H9 (cell line): ENCODE results near the gene PTDSS2. TPM values are rescaled to one million over a fixed set of nuclear protein-coding genes. Genes with fewer than 3 reads are reported as not detected.

ENCODE experiments used
- DNase-seq: peaks from one replicate; pipeline ENCODE4 v3.0.0-alpha.2; 2017
- H2AFZ ChIP-seq: one replicate; pipeline ENCODE4 v1.6.1; 2013; ENCODE audit warnings: mild to moderate bottlenecking, low read length, control low read depth, moderate library complexity
- H2AK5ac ChIP-seq: 2 replicates; pipeline ENCODE4 v1.6.1; 2013; ENCODE audit warnings: low read length, control low read depth, mixed read lengths; ENCODE audit not compliant: insufficient read length
- H2BK120ac ChIP-seq: one replicate; pipeline ENCODE4 v1.6.1; 2013; ENCODE audit warnings: low read depth, mild to moderate bottlenecking, low read length, control low read depth, inconsistent platforms; ENCODE audit not compliant: poor library complexity, severe bottlenecking
- H2BK12ac ChIP-seq: 2 replicates; pipeline ENCODE4 v1.6.1; 2013; ENCODE audit warnings: low read length, control low read depth, mixed read lengths, low read depth; ENCODE audit not compliant: insufficient read length
- H2BK15ac ChIP-seq: 2 replicates; pipeline ENCODE4 v1.6.1; 2013; ENCODE audit warnings: low read depth, low read length, control low read depth
- H2BK20ac ChIP-seq: one replicate; pipeline ENCODE4 v1.6.1; 2013; ENCODE audit warnings: low read depth, mild to moderate bottlenecking, low read length, control low read depth, inconsistent platforms; ENCODE audit not compliant: poor library complexity, severe bottlenecking
- H2BK5ac ChIP-seq: 2 replicates; pipeline ENCODE4 v1.6.1; 2013; ENCODE audit warnings: low read length, control low read depth, mixed read lengths; ENCODE audit not compliant: insufficient read length
- H3K14ac ChIP-seq: 2 replicates; pipeline ENCODE4 v1.6.1; 2013; ENCODE audit warnings: low read length, control low read depth; ENCODE audit not compliant: insufficient read depth
- H3K18ac ChIP-seq: 2 replicates; pipeline ENCODE4 v1.6.1; 2013; ENCODE audit warnings: low read depth, mild to moderate bottlenecking, mixed read lengths, low read length, control low read depth; ENCODE audit not compliant: insufficient read length
- H3K23ac ChIP-seq: 2 replicates; pipeline ENCODE4 v1.6.1; 2013; ENCODE audit warnings: low read length, control low read depth, mixed read lengths, low read depth; ENCODE audit not compliant: insufficient read length
- H3K23me2 ChIP-seq: 2 replicates; pipeline ENCODE4 v1.6.1; 2013; ENCODE audit warnings: low read depth, mild to moderate bottlenecking, mixed read lengths, low read length, control low read depth; ENCODE audit not compliant: insufficient read length, poor library complexity, severe bottlenecking
- H3K27ac ChIP-seq: 2 replicates; pipeline ENCODE4 v1.5.1; 2013; ENCODE audit warnings: low read length, control low read depth, mixed read lengths, low read depth; ENCODE audit not compliant: insufficient read length
- H3K27me3 ChIP-seq: 2 replicates; pipeline ENCODE4 v1.6.1; 2013; ENCODE audit warnings: low read length, control low read depth, inconsistent platforms; ENCODE audit not compliant: insufficient read depth
- H3K4ac ChIP-seq: 2 replicates; pipeline ENCODE4 v1.6.1; 2013; ENCODE audit warnings: low read depth, mild to moderate bottlenecking, control low read depth, inconsistent platforms, low read length, moderate library complexity
- H3K4me1 ChIP-seq: 2 replicates; pipeline ENCODE4 v1.6.1; 2013; ENCODE audit warnings: low read length, control low read depth, inconsistent platforms; ENCODE audit not compliant: insufficient read depth
- H3K4me2 ChIP-seq: 2 replicates; pipeline ENCODE4 v1.6.1; 2013; ENCODE audit warnings: low read length, control low read depth, mixed read lengths; ENCODE audit not compliant: insufficient read length, insufficient read depth
- H3K56ac ChIP-seq: 2 replicates; pipeline ENCODE4 v1.6.1; 2013; ENCODE audit warnings: low read depth, mild to moderate bottlenecking, mixed read lengths, low read length, control low read depth; ENCODE audit not compliant: insufficient read length
- H3K79me1 ChIP-seq: 2 replicates; pipeline ENCODE4 v1.6.1; 2013; ENCODE audit warnings: low read depth, mild to moderate bottlenecking, moderate library complexity, low read length, control low read depth, inconsistent platforms; ENCODE audit not compliant: insufficient read depth, poor library complexity, severe bottlenecking
- H3K79me2 ChIP-seq: 2 replicates; pipeline ENCODE4 v1.6.1; 2013; ENCODE audit warnings: low read length, control low read depth, inconsistent platforms; ENCODE audit not compliant: insufficient read depth
- H3K9ac ChIP-seq: 2 replicates; pipeline ENCODE4 v1.6.1; 2013; ENCODE audit warnings: low read length, control low read depth, mixed read lengths; ENCODE audit not compliant: insufficient read length; ENCODE audit errors: extremely low read depth
- H3K9me3 ChIP-seq: one replicate; pipeline ENCODE4 v1.6.1; 2013; ENCODE audit warnings: low read depth, low read length, inconsistent platforms; ENCODE audit not compliant: control insufficient read depth
- H3T11ph ChIP-seq: one replicate; pipeline ENCODE4 v1.6.1; 2013; ENCODE audit warnings: mild to moderate bottlenecking, low read length, control low read depth, inconsistent platforms
- H4K20me1 ChIP-seq: one replicate; pipeline ENCODE4 v1.6.1; 2013; ENCODE audit not compliant: control insufficient read depth, insufficient read length, insufficient read depth
- H4K5ac ChIP-seq: 2 replicates; pipeline ENCODE4 v1.6.1; 2013; ENCODE audit warnings: low read depth, mild to moderate bottlenecking, mixed read lengths, low read length, control low read depth; ENCODE audit not compliant: insufficient read length
- H4K8ac ChIP-seq: replicated peaks from 2 replicates; pipeline ENCODE4 v1.6.1; 2013; ENCODE audit warnings: low read length, control low read depth, mixed read lengths, low read depth; ENCODE audit not compliant: insufficient read length
- H4K91ac ChIP-seq: 2 replicates; pipeline ENCODE4 v1.6.1; 2013; ENCODE audit warnings: low read depth, mild to moderate bottlenecking, moderate library complexity, mixed read lengths, low read length, control low read depth; ENCODE audit not compliant: insufficient read length
- H3K27ac Mint-ChIP-seq, 3 experiments: 2 replicates in 2 of 3; 3 replicates in 1 of 3; pipeline ENCODE4 v1.8.0; 2020 to 2021; ENCODE audit warnings: mixed read lengths in 3 of 3, mild to moderate bottlenecking in 1 of 3, moderate library complexity in 1 of 3
- H3K27me3 Mint-ChIP-seq: 2 replicates; pipeline ENCODE4 v1.8.0; 2021; ENCODE audit warnings: low read depth, mild to moderate bottlenecking, moderate library complexity, mixed read lengths
- H3K36me3 Mint-ChIP-seq, 3 experiments: 2 replicates in 2 of 3; 3 replicates in 1 of 3; pipeline ENCODE4 v1.8.0; 2020 to 2021; ENCODE audit warnings: low read depth in 3 of 3, mixed read lengths in 3 of 3; ENCODE audit not compliant: insufficient read depth in 1 of 3
- H3K4me1 Mint-ChIP-seq, 2 experiments: 2 replicates each; pipeline ENCODE4 v1.8.0; 2020; ENCODE audit warnings: mixed read lengths in 2 of 2
- H3K4me3 Mint-ChIP-seq, 2 experiments: 2 replicates in 1 of 2; 3 replicates in 1 of 2; pipeline ENCODE4 v1.8.0; 2020 to 2021; ENCODE audit warnings: mild to moderate bottlenecking in 2 of 2, mixed read lengths in 2 of 2, moderate library complexity in 1 of 2
- H3K9me3 Mint-ChIP-seq, 2 experiments: 2 replicates in 1 of 2; 3 replicates in 1 of 2; pipeline ENCODE4 v1.8.0; 2020; ENCODE audit warnings: mild to moderate bottlenecking in 2 of 2, mixed read lengths in 2 of 2, moderate library complexity in 1 of 2
- WGBS: extraction: QIAGEN DNeasy Blood & Tissue Kit; methylation state at CpG from one replicate; pipeline ENCODE4 v1.1.7; 2013; ENCODE audit warnings: missing lambda C conversion rate, low lambda C conversion rate, mixed read lengths; ENCODE audit not compliant: insufficient read length; ENCODE audit errors: extremely low coverage; 5-methylcytosine and 5-hydroxymethylcytosine counted together
- total RNA-seq: library from RNA; stranded (reverse); gene quantifications from 2 replicates; pipeline ENCODE4 v1.2.1, GENCODE V29; 2021
- TF ChIP-seq, protein P1 (sequence below): fragments of 200-600 bp; sonication (generic); conservative IDR thresholded peaks from 3 replicates; pipeline ENCODE4 v1.8.0; 2021; ENCODE audit warnings: antibody characterized with exemption, mild to moderate bottlenecking

Gene PTDSS2
- total RNA-seq, 1 experiment from 2014 or later = 55.3 TPM

DNA sequence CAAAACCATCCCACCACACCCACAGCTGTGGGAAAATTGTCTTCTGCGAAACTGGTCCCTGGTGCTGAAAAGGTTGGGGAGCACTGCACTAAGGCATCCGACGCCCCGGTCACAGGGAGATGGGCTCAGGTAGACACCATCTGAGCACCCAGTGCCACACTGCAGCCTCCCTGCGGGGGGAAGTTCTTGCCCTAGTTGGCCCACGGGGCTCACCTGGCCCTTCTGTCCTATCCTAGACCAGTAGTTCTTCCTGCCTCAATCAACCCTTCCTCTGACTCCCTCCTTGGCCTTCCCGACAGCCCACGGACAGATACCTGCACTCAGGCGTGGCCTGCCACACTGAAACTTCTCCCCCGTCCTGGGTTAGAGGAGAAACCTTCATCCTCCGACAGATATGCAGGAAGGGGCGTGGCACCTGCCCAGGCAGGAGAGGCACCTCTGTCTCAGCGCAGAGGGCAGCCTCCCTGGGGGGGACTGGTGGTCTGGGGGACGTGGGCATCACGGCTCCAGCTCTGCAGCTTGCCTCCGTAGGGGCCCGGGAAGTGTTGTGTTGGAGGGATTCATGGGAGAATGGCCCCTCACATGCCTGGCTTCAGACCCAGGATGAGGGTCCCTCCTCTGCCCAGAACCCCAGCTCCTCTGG, 12.7 kb upstream of the PTDSS2 start:
- Histone ChIP-seq H2BK120ac (no peak overlapping the region), H3K4ac (no peak overlapping the region), H3K9me3 (peaks cover 7% of the 10 kb centered on the region), H3K14ac (no peak overlapping the region), H4K8ac (no peak overlapping the region), H3K4me1 (no peaks in the 10 kb centered on the region), H3T11ph (no peak overlapping the region), H3K27ac (no peak overlapping the region), H2BK5ac (no peak overlapping the region), H2BK20ac (no peak overlapping the region), H2BK12ac (no peak overlapping the region), H2BK15ac (no peak overlapping the region), H3K23me2 (peaks cover 7% of the 10 kb centered on the region), H2AK5ac (no peak overlapping the region), H4K5ac (no peak overlapping the region), H3K79me2 (no peaks in the 10 kb centered on the region), H3K18ac (no peak overlapping the region), H4K91ac (no peak overlapping the region), H4K20me1 (no peaks in the 10 kb centered on the region), H3K9ac (no peak overlapping the region), H3K27me3 (no peaks in the 10 kb centered on the region), H3K4me2 (no peak overlapping the region), H3K56ac (no peak overlapping the region), H2AFZ (no peak overlapping the region), H3K79me1 (no peaks in the 10 kb centered on the region), H3K23ac (no peak overlapping the region)
- Mint-ChIP-seq H3K36me3 (peaks cover 3 to 12% (median 3%) of the 10 kb centered on the region in 3 experiments), H3K27me3 (peaks cover 9% of the 10 kb centered on the region), H3K9me3 (peaks cover 9 to 12% of the 10 kb centered on the region in 2 experiments), H3K4me3 (no peak overlapping the region), H3K27ac (no peak overlapping the region), H3K4me1 (peaks cover 2 to 5% of the 10 kb centered on the region in 2 experiments; a peak in 3 of 4 replicates)
- TF ChIP-seq, protein P1, sequence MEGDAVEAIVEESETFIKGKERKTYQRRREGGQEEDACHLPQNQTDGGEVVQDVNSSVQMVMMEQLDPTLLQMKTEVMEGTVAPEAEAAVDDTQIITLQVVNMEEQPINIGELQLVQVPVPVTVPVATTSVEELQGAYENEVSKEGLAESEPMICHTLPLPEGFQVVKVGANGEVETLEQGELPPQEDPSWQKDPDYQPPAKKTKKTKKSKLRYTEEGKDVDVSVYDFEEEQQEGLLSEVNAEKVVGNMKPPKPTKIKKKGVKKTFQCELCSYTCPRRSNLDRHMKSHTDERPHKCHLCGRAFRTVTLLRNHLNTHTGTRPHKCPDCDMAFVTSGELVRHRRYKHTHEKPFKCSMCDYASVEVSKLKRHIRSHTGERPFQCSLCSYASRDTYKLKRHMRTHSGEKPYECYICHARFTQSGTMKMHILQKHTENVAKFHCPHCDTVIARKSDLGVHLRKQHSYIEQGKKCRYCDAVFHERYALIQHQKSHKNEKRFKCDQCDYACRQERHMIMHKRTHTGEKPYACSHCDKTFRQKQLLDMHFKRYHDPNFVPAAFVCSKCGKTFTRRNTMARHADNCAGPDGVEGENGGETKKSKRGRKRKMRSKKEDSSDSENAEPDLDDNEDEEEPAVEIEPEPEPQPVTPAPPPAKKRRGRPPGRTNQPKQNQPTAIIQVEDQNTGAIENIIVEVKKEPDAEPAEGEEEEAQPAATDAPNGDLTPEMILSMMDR = no peak
- no CpG with 5 or more reads among the region's 17 CpGs for whole genome bisulfite sequencing
- no peak for DNase-seq
